ENCODE measurements around the gene MUC22. TPM values are rescaled to one million over a fixed set of nuclear protein-coding genes. Genes with fewer than 3 reads are reported as not detected.
"Not testable (repeated sequence)": the region's sequence is repeated elsewhere in the genome, so short reads cannot be mapped to it uniquely, and the experiment has no call there.

The MUC22 gene
- total and polyA plus RNA-seq, 4 experiments from 2014 or later: not detected

GRCh38 chr6:31021705-31022531, 11.6 kb downstream of the MUC22 start:
- H3K9me3 ChIP-seq (ENCODE audit: control insufficient read depth in 1 of 2, low read length in 2 of 2); H3K4me3 ChIP-seq (ENCODE audit: low read length in 2 of 2); H3K4me1 Mint-ChIP-seq; H3K4me1 ChIP-seq (ENCODE audit: insufficient read depth, low read length); H3K27ac ChIP-seq (ENCODE audit: low read depth, low read length); POLR2A ChIA-PET (ENCODE audit: partially characterized antibody); H3K27ac Mint-ChIP-seq; H3K36me3 ChIP-seq (ENCODE audit: insufficient read depth, low read length); DNase-seq; H3K4me3 Mint-ChIP-seq; H3K27me3 ChIP-seq (ENCODE audit: insufficient read depth, low read length); H3K36me3 Mint-ChIP-seq; intact Hi-C loops (cut with micrococcal nuclease); H3K9me3 Mint-ChIP-seq: not testable (repeated sequence)
- peaks cover 6 to 13% of the 10 kb centered on the region in 2 donors for H3K27me3 Mint-ChIP-seq
- CTCF ChIA-PET (ENCODE audit: partially characterized antibody): interaction anchor here (1.3 kb wide), 1 partner anchor 65 kb away, joined by 4 read pairs; no protein-coding TSS in a partner anchor

DNA sequence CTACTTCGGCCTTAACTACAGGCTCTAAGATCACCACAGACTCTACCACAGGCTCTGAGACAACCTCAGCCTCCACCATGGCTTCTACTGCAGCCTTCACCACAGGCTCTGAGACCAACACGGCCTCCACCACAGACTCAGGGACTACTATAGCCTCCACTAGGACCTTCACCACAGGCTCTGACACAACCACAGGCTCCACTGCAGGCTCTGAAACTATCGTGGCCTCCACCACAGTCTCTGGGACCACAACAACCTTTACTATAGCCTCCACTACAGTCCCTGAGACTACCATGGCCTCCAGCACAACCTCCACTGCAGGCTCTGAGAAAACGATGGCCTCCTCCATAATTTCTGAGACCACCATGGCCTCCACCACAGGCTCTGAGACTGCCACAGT, 15.3 kb downstream of the MUC22 start:
- H3K27ac ChIP-seq (ENCODE audit: low read depth, low read length): no peak overlapping the region
- peaks cover 2 to 20% of the 10 kb centered on the region in 2 donors for H3K27me3 Mint-ChIP-seq
- H3K4me3 Mint-ChIP-seq: no peak overlapping the region
- intact Hi-C loops (cut with micrococcal nuclease): no loop called here
- no peaks in the 10 kb centered on the region for H3K4me1 ChIP-seq (ENCODE audit: insufficient read depth, low read length)
- no peak overlapping the region for H3K27ac Mint-ChIP-seq
- no peaks in the 10 kb centered on the region for H3K36me3 ChIP-seq (ENCODE audit: insufficient read depth, low read length)
- H3K9me3 Mint-ChIP-seq: no peaks in the 10 kb centered on the region
- ChIA-PET POLR2A (ENCODE audit: partially characterized antibody) (no interaction called here), CTCF (ENCODE audit: partially characterized antibody) (no interaction called here)
- no peaks in the 10 kb centered on the region for H3K9me3 ChIP-seq (ENCODE audit: control insufficient read depth in 1 of 2, low read length in 2 of 2)
- no peaks in the 10 kb centered on the region for H3K4me1 Mint-ChIP-seq
- no peak for DNase-seq
- no peaks in the 10 kb centered on the region for H3K27me3 ChIP-seq (ENCODE audit: insufficient read depth, low read length)
- no peaks in the 10 kb centered on the region for H3K36me3 Mint-ChIP-seq
- H3K4me3 ChIP-seq (ENCODE audit: low read length in 2 of 2): no peak overlapping the region

GRCh38 chr6:31031095-31031494, 20.8 kb downstream of the MUC22 start:
- no peaks in the 10 kb centered on the region for H3K9me3 Mint-ChIP-seq
- no peaks in the 10 kb centered on the region for H3K4me1 Mint-ChIP-seq
- no peak overlapping the region for H3K4me3 Mint-ChIP-seq
- no peaks in the 10 kb centered on the region for H3K27me3 ChIP-seq (ENCODE audit: insufficient read depth, low read length)
- H3K9me3 ChIP-seq (ENCODE audit: control insufficient read depth in 1 of 2, low read length in 2 of 2): no peaks in the 10 kb centered on the region
- no peak for DNase-seq
- no peaks in the 10 kb centered on the region for H3K36me3 Mint-ChIP-seq
- no peaks in the 10 kb centered on the region for H3K4me1 ChIP-seq (ENCODE audit: insufficient read depth, low read length)
- H3K36me3 ChIP-seq (ENCODE audit: insufficient read depth, low read length): no peaks in the 10 kb centered on the region
- H3K27ac Mint-ChIP-seq: no peak overlapping the region
- CTCF ChIA-PET (ENCODE audit: partially characterized antibody): no interaction called here
- H3K4me3 ChIP-seq (ENCODE audit: low read length in 2 of 2): no peak overlapping the region
- intact Hi-C loops (cut with micrococcal nuclease): no loop called here
- peaks cover 2 to 26% of the 10 kb centered on the region in 2 donors for H3K27me3 Mint-ChIP-seq
- POLR2A ChIA-PET (ENCODE audit: partially characterized antibody): no interaction called here
- no peak overlapping the region for H3K27ac ChIP-seq (ENCODE audit: low read depth, low read length)

- H3K4me1 ChIP-seq (ENCODE audit: insufficient read depth, low read length): no peaks in the 10 kb centered on the region
- Mint-ChIP-seq H3K4me1 (no peaks in the 10 kb centered on the region), H3K36me3 (no peaks in the 10 kb centered on the region), H3K27me3 (peaks cover 2 to 19% of the 10 kb centered on the region in 2 donors), H3K4me3 (peak overlapping the region in 1 of 8 donors; percentile 7), H3K9me3 (no peaks in the 10 kb centered on the region), H3K27ac (peak overlapping the region in 1 of 7 donors; percentile 77)
- intact Hi-C loops (cut with micrococcal nuclease): no loop called here
- no peak overlapping the region for H3K4me3 ChIP-seq (ENCODE audit: low read length in 2 of 2)
- H3K27me3 ChIP-seq (ENCODE audit: insufficient read depth, low read length): no peaks in the 10 kb centered on the region
- DNase-seq: no peak
- no peaks in the 10 kb centered on the region for H3K36me3 ChIP-seq (ENCODE audit: insufficient read depth, low read length)
- H3K9me3 ChIP-seq (ENCODE audit: control insufficient read depth in 1 of 2, low read length in 2 of 2): no peaks in the 10 kb centered on the region
- no peak overlapping the region for H3K27ac ChIP-seq (ENCODE audit: low read depth, low read length)
- CTCF ChIA-PET (ENCODE audit: partially characterized antibody): interaction anchor here (0.7 kb wide), 1 partner anchor 85 kb away, joined by 3 read pairs; no protein-coding TSS in a partner anchor
- POLR2A ChIA-PET (ENCODE audit: partially characterized antibody): no interaction called here
These were observed 22.8 kb downstream of the MUC22 start for GRCh38 chr6:31033075-31033474.

GRCh38 chr6:31035862-31036497, 25.7 kb downstream of the MUC22 start:
- H3K27ac Mint-ChIP-seq: no peak overlapping the region
- H3K36me3 ChIP-seq (ENCODE audit: insufficient read depth, low read length): no peaks in the 10 kb centered on the region
- ChIA-PET POLR2A (ENCODE audit: partially characterized antibody) (no interaction called here), CTCF (ENCODE audit: partially characterized antibody) (interaction anchor here (0.7 to 1.0 kb wide), 2 partner anchors 12 to 43 kb away, joined by 4 read pairs; no protein-coding TSS in a partner anchor)
- no peaks in the 10 kb centered on the region for H3K36me3 Mint-ChIP-seq
- no peaks in the 10 kb centered on the region for H3K4me1 ChIP-seq (ENCODE audit: insufficient read depth, low read length)
- H3K27me3 Mint-ChIP-seq: peaks cover 5 to 16% of the 10 kb centered on the region in 2 donors
- no peaks in the 10 kb centered on the region for H3K9me3 Mint-ChIP-seq
- intact Hi-C loops (cut with micrococcal nuclease): no loop called here
- DNase-seq: no peak
- no peaks in the 10 kb centered on the region for H3K4me1 Mint-ChIP-seq
- H3K9me3 ChIP-seq (ENCODE audit: control insufficient read depth in 1 of 2, low read length in 2 of 2): no peaks in the 10 kb centered on the region
- no peak overlapping the region for H3K4me3 ChIP-seq (ENCODE audit: low read length in 2 of 2)
- H3K27me3 ChIP-seq (ENCODE audit: insufficient read depth, low read length): no peaks in the 10 kb centered on the region
- no peak overlapping the region for H3K4me3 Mint-ChIP-seq
- H3K27ac ChIP-seq (ENCODE audit: low read depth, low read length): no peak overlapping the region

GRCh38 chr6:31037169-31037568, 26.9 kb downstream of the MUC22 start:
- H3K4me3 Mint-ChIP-seq: no peak overlapping the region
- no peaks in the 10 kb centered on the region for H3K36me3 Mint-ChIP-seq
- H3K27me3 Mint-ChIP-seq: peaks cover 7 to 10% of the 10 kb centered on the region in 2 donors
- no peaks in the 10 kb centered on the region for H3K9me3 ChIP-seq (ENCODE audit: control insufficient read depth in 1 of 2, low read length in 2 of 2)
- H3K4me1 ChIP-seq (ENCODE audit: insufficient read depth, low read length): no peaks in the 10 kb centered on the region
- H3K27ac ChIP-seq (ENCODE audit: low read depth, low read length): no peak overlapping the region
- H3K27me3 ChIP-seq (ENCODE audit: insufficient read depth, low read length): no peaks in the 10 kb centered on the region
- H3K27ac Mint-ChIP-seq: no peak overlapping the region
- intact Hi-C loops (cut with micrococcal nuclease): no loop called here
- H3K4me3 ChIP-seq (ENCODE audit: low read length in 2 of 2): no peak overlapping the region
- no peaks in the 10 kb centered on the region for H3K9me3 Mint-ChIP-seq
- POLR2A ChIA-PET (ENCODE audit: partially characterized antibody): no interaction called here
- DNase-seq: no peak
- CTCF ChIA-PET (ENCODE audit: partially characterized antibody): no interaction called here
- no peaks in the 10 kb centered on the region for H3K36me3 ChIP-seq (ENCODE audit: insufficient read depth, low read length)
- no peaks in the 10 kb centered on the region for H3K4me1 Mint-ChIP-seq

GRCh38 chr6:31037682-31038081, 27.4 kb downstream of the MUC22 start:
- Mint-ChIP-seq H3K27me3 (peaks cover 7 to 10% of the 10 kb centered on the region in 2 donors), H3K9me3 (no peaks in the 10 kb centered on the region)
- no peaks in the 10 kb centered on the region for H3K4me1 ChIP-seq (ENCODE audit: insufficient read depth, low read length)

More at GRCh38 chr6:31037682-31038081, 27.4 kb downstream of the MUC22 start:
- no peaks in the 10 kb centered on the region for H3K4me1 Mint-ChIP-seq
- DNase-seq: no peak
- intact Hi-C loops (cut with micrococcal nuclease): no loop called here
- Histone ChIP-seq H3K36me3 (ENCODE audit: insufficient read depth, low read length) (no peaks in the 10 kb centered on the region), H3K27me3 (ENCODE audit: insufficient read depth, low read length) (no peaks in the 10 kb centered on the region), H3K9me3 (ENCODE audit: control insufficient read depth in 1 of 2, low read length in 2 of 2) (no peaks in the 10 kb centered on the region), H3K4me3 (ENCODE audit: low read length in 2 of 2) (no peak overlapping the region), H3K27ac (ENCODE audit: low read depth, low read length) (no peak overlapping the region)
- H3K4me3 Mint-ChIP-seq: no peak overlapping the region
- no peaks in the 10 kb centered on the region for H3K36me3 Mint-ChIP-seq
- H3K27ac Mint-ChIP-seq: no peak overlapping the region
- ChIA-PET POLR2A (ENCODE audit: partially characterized antibody) (no interaction called here), CTCF (ENCODE audit: partially characterized antibody) (interaction anchor here (2.0 kb wide), 1 partner anchor 25 kb away, joined by 5 read pairs; no protein-coding TSS in a partner anchor)

All from CD4-positive, alpha-beta memory T cell (primary cell).